NT2/D1 (cell line): ENCODE measurements around the gene PTPN14.

Experiments used
- YY1 ChIP-seq: IDR thresholded peaks from 2 replicates; pipeline ENCODE4 v1.6.1; 2011; ENCODE audit not compliant: insufficient read length, insufficient read depth
- ZNF274 ChIP-seq: IDR thresholded peaks from 2 replicates; pipeline ENCODE4 v1.6.1; 2011; ENCODE audit warnings: mild to moderate bottlenecking, low read depth, low read length

- TF ChIP-seq YY1, result no peak
- no peak for TF ChIP-seq ZNF274
Measured at GRCh38 chr1:214305164-214305751, 246.1 kb downstream of the PTPN14 start.
